Stimulated activated CD8-positive, alpha-beta memory T cell treated with anti-CD3 and anti-CD28 coated beads, Interleukin-4, amount 100 ng/mL, for 4 hours (primary cell): ENCODE measurements around the gene TMEM98.
"Not testable (repeated sequence)": the region's sequence is repeated elsewhere in the genome, so short reads cannot be mapped to it uniquely, and the experiment has no call there.

ENCODE experiments used
- DNase-seq, 2 donors: peaks; one replicate each; pipeline ENCODE4 v3.0.0-alpha.2; 2020; ENCODE audit warnings: low read depth in 2 of 2, low spot score in 1 of 2

TMEM98 gene

DNA sequence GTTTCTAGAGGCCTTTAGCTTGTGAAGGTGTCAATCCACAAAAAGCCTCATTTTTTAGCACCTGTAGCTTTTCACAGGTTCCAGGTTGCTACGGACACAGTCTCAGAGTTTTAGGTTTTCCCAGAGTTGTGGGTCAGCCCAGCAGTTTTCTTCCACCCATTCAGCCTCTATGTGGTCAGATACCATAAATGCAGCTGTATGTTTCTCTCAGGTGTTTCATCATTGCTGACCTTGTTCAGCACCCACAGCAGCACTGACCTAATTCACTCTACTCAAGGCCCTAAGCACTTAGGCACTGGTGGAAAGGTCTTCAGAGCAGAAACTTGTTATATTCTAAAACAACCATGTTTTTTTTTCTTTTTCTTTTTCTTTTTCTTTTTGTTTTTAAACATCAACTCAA, 48.7 kb downstream of the TMEM98 start:
- DNase-seq, result no peak

DNA sequence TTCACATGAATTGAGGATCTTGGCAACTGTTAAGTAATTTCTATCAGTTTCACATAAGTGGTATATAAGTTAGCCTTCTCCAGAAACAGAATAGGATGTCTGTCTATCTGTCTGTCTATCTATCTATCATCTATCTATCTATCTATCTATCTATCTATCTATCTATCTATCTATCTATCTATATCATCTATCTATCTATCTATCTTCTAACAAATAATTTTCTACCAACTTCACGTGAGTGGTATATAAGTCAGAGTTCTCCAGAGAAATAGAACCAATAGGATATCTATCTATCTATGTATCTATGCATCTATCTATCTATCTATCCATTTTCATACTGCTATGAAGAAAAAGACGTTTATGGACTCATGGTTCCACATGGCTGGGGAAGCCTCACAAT, 52.3 kb downstream of the TMEM98 start:
- no peak for DNase-seq

DNA sequence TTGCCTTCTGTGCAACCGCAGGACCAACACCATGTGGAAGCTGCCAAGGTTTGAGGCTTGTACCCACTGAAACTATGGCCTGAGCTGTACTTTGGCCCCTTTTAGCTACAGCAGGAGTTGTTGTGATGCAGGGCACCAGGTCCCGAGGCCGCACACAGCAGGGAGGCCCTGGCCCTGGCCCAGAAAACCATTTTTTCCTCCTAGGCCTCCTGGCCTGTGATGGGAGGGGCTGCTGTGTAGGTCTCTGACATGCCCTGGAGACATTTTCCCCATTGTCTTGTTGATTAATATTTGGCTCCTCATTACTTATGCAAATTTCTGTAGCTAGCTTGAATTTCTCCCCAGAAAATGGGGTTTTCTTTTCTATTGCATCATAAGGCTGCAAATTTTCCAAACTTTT, 53.7 kb downstream of the TMEM98 start:
- DNase-seq, result not testable (repeated sequence)

DNA sequence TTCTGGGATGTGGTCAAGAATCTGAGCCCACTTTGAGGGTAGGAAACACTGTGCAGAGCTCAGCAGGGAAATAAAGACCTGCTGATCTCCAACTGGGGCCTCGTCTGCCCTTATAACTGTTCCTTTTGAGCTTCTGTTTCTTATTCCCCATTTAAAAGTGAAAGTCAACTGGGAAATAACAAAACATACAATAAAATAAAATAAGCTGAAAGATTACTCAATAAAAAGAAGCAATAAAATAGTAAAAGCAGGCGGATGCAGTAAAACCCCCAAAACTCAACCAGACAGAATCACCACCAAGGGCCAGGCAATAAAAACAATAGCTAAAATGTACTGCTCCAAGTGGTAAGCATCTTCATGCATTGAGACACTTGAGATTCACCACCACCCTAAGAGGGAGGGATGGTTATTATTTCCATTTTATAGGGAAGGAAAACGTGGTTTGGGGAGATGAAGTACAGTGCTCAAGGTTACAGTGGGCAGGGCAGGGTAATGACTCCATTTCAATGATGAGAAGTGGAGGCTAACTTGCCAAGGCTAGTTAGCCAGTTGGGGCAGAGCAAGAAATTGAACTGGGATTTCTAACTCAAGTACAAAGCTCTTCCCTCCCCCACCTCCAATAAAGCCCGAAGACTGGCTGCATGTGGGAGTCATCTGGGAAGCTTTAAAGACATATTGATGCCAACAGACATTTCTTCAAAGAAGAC, 57.2 kb downstream of the TMEM98 start:
- DNase-seq, result no peak

DNA sequence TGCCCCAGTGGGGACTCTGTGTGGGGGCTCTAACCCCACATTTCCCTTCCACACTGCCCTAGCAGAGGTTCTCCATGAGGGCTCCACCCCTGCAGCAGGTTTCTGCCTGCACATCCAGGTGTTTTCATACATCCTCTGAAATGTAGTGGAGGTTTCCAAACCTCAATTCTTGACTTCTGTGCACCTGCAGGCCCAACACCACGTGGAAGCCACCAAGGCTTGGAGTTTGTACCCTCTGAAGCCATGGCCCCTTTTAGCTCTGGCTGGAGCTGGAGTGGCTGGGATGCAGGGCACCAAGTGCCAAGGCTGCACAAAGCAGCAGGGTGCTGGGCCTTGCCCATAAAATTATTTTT, 59.5 kb downstream of the TMEM98 start:
- DNase-seq, result not testable (repeated sequence)

DNA sequence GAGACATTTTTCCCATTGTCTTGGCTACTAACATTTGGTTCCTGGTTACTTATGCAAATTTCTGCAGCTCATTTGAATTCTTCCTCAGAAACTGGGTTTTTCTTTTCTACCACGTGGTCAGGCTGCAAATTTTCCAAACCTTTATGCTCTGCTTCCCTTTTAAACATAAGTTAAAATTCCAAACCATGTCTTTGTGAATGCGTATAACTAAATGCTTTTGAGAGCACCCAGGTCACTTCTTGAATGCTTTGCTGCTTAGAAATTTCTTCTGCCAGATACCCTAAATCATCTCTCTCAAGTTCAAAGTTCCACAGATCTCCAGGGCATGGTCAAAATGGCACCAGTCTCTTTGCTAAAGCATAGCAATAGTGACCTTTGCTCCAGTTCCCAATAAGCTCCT, 59.9 kb downstream of the TMEM98 start:
- DNase-seq, result not testable (repeated sequence)

DNA sequence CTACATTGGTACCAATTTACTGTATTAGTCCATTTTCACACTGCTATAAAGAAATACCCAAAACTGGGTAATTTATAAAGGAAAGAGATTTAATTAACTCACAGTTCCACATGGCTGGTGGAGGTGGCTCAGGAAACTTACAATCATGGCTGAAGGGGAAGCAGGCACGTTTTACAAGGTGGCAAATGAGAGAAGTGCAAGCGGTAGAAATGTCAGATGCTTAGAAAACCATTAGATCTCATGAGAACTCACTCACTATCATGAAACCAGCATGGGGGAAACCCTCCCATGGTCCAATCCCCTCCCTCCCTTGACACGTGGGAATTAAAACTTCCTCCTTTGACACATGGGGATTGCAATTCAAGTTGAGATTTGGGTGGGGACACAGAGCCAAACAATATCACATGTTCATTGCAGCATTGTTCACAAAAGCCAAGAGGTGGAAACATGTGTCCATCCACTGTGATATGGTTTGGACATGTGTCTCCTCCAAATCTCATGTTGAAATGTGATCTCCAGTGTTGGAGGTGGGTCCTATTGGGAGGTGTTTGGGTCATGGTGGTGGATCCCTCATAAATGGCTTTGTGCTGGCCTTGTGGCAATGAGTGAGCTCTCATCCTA, 60.6 kb downstream of the TMEM98 start:
- DNase-seq, result no peak

DNA sequence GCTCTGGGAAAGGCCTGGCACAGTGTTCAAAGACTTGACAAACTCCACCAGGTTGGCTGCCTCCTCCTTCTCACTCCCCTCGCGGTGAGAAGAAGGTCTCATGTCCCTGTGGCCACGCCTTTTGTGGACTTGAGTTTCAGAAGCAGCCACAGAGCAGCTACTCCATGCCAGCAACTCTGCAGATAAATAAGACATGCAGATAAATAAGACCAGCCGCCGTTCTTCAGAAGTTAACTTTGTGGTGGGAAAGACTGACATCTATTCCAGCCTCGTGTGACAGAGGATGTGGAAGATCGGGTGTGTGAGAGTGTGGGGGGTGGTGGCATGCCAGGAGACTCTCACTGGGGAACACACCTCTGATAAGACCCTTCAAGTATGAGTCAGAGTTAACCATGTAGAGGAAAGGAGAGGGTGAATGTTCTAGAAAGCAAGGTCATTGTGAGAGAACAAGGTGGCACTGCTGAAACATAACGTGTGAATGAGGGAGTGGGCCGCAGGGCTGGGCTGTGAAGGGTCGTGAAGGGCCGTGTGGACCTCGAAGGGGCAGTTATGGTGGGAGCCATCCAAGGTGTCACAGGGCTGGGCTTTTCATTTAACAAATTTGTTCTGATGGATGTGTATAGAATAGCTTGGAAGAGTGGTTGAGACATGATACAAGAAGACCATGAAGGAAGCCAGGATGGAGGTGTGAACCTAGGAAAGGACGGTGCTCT, 64.5 kb downstream of the TMEM98 start:
- DNase-seq, result no peak

DNA sequence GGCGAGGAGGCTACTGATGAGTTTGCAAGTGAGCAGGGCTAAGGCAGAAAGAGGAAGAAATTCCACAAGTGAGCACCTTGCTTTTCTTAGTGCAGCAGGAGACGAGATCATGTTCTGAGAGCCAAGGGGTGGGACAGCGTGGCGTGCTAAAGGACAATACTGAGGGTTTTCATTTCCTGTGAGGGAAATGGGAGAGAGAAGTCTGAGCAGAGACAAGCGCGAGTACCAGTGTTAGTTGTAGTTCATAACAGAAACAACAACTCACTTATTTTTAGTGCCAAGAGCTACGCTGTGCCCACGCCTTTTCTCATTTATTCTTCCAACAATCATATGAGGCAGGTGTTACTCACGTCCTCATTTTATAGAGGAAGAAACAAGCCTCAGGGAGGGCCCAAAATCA, 66.0 kb downstream of the TMEM98 start:
- no peak for DNase-seq
